Activated T-cell treated with anti-CD3 and anti-CD28 coated beads for 4 hours (primary cell): ENCODE results near the gene GRM5.

Experiments
- DNase-seq: peaks from one replicate; pipeline ENCODE4 v3.0.0-alpha.2; 2020

Gene GRM5

DNA sequence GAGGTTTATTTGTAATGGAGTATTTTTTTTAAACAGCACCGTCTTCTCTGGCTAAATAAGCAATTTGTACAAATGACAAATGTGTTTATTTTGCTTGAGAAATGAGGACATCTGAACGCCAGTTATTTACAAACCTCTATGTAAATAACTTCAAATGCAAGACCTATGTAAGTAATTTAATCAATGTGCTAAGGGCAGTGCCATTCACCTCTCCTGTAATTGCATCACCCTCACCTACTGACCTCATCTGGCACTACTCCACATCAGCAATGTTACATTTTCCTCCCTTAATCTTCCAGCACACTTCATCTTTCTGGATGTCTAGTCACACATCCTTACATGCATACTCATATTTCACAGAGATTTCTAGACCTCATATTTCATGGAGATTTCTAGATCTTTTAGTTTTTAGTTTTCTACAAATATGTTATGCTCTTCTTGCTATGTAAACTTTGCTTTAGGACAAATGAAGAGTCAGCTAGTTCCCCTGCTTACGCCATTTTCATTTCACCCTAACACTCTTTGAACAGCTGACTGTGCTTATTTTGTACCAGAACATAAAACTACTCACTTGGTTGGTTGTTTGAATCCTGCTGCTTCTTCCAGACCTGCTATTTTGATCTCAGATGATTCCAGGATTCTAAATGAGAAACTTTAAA is 238.6 kb downstream of the GRM5 start:
- DNase-seq: no peak

DNA sequence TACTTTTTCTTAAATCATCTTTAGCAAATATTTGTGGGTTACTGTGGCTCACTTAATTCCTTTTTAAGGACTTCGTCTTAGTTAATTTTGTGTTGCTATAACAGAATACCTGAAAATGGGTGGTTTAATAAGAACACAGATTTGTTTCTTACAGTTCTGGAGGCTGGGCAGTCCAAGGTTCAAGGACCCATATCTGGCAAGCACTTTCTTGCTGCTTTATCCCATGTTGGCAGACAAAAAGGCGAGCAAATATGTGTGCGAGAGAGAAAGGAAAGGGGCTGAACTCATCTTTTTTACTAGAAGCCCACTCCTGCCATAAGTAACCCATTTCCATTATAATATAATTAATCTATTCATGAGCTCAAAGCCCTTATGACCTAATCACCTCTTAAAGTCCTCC is 246.2 kb downstream of the GRM5 start:
- DNase-seq: no peak

GRCh38 chr11:88818978-88819377 is 246.8 kb downstream of the GRM5 start:
- DNase-seq: no peak

GRCh38 chr11:88815505-88815904 is 250.3 kb downstream of the GRM5 start:
- no peak for DNase-seq

- no peak for DNase-seq
Measured at GRCh38 chr11:88814076-88814475, 251.7 kb downstream of the GRM5 start.

GRCh38 chr11:88813233-88813915 is 252.4 kb downstream of the GRM5 start:
- DNase-seq: no peak

DNA sequence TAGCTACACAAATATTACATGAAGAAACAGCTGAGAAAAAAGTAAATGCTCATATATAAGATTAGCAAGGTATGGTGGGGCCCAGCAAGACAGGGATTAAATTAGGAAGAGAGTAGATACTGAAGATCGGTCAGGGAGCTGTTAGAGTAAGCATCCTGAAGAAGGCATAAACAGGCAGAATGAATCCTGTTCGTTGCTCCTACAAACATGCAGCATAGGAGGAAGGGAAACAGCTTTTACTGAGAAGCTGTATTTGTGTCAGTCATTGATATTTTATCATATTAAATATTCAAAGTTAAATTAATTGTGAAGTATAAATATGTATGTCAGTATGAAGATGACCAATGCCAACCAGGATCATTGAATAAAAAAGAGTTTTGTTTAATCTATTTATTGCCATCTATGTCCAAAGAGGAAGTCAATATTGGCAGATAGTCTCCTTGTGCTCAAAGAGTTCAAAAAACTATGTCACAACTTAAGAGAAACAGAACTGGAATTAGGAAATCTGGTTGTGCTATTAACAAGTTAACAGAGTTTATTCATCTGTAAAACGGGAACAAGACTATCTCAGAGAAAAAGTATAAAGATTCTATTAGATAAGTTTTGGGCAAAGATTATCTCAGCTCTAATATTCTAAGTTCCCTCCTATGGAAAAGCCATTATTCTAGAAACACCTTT is 255.2 kb downstream of the GRM5 start:
- DNase-seq: no peak

- DNase-seq: no peak
Measured at GRCh38 chr11:88809126-88809525, 256.7 kb downstream of the GRM5 start.

DNA sequence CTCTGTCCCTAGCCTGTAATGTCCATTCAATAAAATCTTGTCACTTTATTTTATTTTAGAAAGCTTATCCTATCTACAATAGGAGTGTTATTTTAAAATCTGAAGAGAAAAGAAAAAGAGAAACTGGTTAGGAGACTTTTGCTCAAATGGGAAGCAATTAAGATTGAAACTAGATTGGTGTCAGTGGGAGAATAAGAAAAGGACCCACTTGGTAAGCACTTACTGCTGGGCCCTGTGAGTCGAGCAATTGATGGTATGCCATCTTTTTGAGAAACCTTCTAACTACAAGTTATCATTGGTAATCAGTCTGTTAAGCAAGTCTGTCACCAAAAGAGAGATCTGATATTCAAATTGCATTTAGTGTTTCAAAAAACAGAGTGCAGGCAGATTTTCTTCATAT is 258.4 kb downstream of the GRM5 start:
- no peak for DNase-seq

GRCh38 chr11:88806410-88806809 is 259.4 kb downstream of the GRM5 start:
- no peak for DNase-seq

- no peak for DNase-seq
Measured at GRCh38 chr11:88801484-88802123, 264.2 kb downstream of the GRM5 start.

DNA sequence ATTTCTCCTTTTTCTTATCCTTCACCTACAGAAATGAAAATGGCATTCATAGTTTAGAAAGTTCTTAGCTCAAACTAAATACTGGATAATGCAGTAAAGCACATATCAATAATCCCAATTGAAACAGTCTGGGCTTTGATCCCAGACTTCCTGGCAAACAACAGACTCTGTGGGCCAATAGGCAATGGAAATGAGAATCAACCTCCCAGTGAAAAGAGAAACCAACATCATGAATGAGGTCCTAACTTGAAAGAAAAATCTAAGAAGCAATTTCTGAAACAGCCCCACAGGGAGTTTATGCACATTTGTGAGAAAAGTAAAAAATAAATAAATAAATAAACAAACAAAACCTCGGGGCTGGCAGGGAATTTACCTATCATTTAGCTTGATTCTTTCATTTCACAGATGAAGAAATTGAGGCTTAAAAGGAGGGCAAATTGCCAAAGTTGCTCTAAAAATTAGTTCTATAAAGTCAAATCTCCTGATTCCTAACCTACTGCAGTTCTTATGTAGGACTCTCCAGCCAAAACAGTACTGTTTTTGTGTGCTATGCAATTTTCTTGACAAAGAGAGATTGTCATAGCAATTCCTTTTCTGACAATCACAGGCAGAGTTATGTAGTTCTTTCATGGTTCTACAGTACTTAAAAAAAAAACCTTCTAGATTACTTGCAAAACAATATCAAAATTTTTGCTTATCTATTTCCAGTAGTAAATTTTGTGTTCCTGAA is 265.8 kb downstream of the GRM5 start:
- DNase-seq: no peak

DNA sequence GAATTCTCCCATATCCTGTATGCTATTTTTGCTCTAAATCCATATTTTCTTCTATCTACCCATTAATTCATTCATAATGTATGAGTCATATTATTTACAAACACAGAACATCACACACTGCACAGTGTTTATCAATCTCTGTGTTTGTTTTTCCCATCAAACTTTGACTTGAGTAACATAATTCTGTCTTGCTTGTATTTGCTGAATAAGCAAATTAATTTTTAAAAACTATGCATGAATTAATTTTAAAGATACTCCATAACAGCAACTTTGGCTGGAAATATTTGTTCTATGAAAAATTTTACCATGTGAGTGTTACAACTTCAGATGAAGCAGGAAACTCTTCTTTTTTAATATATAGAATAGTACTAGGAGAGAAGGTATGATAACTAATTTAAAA is 275.6 kb downstream of the GRM5 start:
- no peak for DNase-seq

DNA sequence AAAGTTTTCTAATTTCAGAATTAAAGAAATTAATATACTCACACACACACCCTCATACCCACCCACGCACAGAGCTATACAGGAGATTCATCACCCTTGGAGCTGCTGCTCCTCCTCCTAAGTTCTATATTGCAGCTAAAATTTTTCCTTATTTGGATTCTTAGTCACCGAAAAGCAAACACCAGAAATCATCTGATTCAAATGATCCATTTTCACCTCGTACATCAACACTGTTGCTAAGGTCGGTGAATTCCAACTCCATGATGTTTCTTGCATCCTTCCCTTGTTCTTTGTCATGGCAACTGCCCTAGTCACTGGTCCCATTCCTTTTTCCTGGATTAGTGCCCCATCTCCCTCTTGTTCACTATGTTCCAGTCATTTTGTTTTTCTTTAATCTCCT is 286.2 kb downstream of the GRM5 start:
- no peak for DNase-seq

- DNase-seq: no peak
Measured at GRCh38 chr11:88770475-88771079, 295.2 kb downstream of the GRM5 start.

DNA sequence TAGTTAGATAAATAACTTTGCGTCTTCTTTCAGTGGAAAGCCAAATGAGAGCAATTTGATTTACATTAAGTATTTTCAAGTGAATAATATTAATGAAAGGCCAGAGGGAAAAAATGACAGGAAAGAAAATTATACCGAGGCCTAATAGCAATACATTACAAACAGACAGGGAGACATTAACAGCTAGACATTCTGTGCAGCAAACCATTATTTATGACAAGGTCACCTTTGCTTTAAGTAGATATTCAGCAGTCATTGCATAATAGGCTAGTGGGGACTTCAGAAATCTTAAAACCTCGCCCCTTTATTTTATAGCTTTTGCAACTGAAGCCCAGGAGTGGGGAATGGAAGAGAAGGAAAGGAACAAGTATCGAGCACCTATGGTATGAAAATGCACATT is 321.6 kb downstream of the GRM5 start:
- no peak for DNase-seq

DNA sequence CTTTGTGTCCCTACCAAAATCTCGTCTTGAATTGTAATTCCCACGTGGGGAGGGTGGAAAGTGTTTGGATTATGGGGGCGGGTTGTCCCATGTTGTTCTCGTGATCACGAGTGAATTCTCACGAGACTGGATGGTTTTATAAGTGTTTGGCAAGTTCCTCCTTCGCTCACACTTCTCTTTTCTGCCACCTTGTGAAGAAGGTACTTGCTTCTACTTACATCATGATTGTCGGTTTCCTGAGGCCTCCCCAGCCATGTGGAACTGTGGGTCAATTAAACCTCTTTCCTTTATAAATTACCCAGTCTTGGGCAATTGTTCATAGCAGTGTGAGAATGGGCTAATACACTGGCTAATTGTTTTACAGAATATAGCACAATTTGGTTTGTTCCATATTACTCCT is 326.3 kb downstream of the GRM5 start:
- no peak for DNase-seq

DNA sequence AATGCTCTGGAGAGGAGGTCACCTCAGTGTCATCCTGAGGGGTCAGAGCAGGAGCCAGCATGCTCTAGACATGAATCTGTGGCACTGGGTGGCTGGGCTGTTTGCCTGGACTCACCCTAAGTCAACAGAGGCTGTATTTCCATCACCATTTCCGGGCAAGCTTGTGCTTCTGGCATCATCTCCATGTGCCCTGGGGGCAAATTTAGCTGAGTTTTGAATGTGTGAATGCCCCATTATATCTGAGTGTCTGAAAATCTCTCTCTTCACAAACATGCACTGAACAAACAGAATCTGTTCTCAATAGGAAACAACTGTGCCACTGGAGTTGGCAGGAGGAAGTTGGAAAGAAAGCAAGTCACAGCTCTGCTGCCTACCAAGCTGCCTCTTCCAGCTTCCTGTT is 356.2 kb downstream of the GRM5 start:
- no peak for DNase-seq

DNA sequence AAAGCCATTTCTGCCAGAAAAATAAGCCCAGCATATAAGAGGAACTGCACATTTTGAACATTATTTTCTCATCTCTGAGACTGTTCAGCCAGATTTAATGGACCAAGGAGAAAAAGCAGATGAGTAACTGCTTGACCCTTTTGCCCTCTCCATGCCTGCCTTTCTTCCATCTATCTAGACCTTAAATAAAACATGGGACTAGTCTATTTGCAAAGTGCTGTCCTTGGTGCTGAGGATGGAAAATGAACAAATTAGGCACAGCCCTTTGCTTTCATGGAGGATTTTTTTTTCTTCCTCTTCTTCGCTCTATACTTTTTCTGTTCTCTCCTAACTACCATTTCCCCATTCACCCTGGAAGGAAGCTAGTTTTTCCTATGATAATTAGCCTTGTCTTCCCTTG is 361.3 kb downstream of the GRM5 start:
- no peak for DNase-seq

- no peak for DNase-seq
Measured at GRCh38 chr11:88701816-88702215, 364.0 kb downstream of the GRM5 start.

DNA sequence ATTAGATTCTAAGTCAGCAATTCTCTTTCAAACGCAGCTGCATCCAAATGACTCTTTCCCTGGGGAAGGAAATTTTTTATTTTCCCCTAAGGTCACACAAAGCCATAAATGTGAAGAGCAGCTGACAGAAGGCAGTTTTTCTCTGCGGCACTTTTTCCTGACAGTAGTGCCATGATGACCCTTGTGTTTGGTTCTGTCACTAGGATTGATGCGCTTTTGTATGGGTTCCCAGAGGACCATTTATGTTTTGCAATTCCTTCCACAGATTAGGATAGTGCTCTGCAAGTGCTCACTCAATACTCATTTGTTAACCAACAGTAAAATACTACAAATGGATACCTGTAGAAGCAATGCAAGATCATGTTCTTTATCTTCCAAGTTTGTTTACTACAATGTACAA is 368.6 kb downstream of the GRM5 start:
- DNase-seq: no peak

GRCh38 chr11:88695689-88696414 is 369.9 kb downstream of the GRM5 start:
- DNase-seq: no peak
